Left ventricle myocardium superior (tissue), 1 donor: ENCODE results near the gene CCDC89. TPM values are rescaled to one million over a fixed set of nuclear protein-coding genes. Genes with fewer than 3 reads are reported as not detected.
A peak's percentile ranks its signal among the peaks of the same experiment; 100 is the strongest.
"Not testable (repeated sequence)": the region's sequence is repeated elsewhere in the genome, so short reads cannot be mapped to it uniquely, and the experiment has no call there.

Source experiments
- ATAC-seq: fragments of 200-7000 bp; cut with Tn5 transposase; one replicate; pipeline ENCODE4 v1.9.1; 2020; ENCODE audit warnings: mild to moderate bottlenecking, moderate library complexity
- DNase-seq: peaks from one replicate; pipeline ENCODE4 v3.0.0-alpha.2; 2020
- intact Hi-C: fragments of 100-400 bp; cut with micrococcal nuclease; formaldehyde crosslinking; loops from one replicate; pipeline ENCODE4 v1.11.0; 2022
- total RNA-seq: library from RNA; stranded (reverse); fragmentation: NEBNext Ultra II Directional; extraction: Animal tissue kit (Norgen Biotek cat#: 25700); gene quantifications from one replicate; pipeline ENCODE4 v1.2.1, GENCODE V29; 2021
- donor health status: DM: no; HTN: yes; CAD: no; lungs with severe emphysema.

CCDC89 gene
- total RNA-seq, 1 donor from 2014 or later = 0.30 TPM

GRCh38 chr11:85663080-85663752, 22.8 kb downstream of the CCDC89 start:
- intact Hi-C loops = loop anchor here (5.0 kb wide), 1 partner anchor 36 kb away; the partner anchor contains the start of genes DLG2 and TMEM126B
- no peak for ATAC-seq
- no peak for DNase-seq

DNA sequence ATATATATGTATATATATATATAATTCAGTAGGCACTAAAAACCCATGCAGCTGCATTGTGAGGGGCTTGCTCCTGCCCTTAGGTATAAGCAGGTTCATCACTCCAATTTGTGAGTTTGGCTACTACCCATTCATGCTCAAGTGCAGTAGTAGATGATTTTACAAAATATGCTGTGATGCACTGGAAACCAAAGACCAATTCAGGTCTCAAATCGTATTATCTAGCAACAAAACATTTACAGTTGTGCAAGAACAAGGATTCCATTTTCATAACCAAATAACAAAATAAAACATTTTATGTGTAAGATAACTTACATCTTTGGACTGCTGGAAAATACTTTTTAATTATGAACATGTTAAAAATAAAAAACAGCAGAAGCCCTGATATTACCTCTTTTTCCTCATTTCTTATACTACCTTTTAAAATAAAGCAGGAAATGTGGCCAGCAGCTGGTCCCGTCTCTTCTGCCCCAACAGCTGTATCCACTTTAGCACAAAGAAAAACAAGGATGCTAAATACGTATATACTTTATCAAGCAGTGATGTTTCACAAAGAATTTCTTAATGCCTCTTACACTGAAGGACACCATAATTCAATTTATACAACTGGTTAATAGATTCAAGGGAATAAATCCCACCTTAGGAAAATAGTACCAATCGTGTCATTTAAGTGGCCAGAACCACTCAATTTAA, 23.9 kb downstream of the CCDC89 start:
- DNase-seq (no peak), ATAC-seq (no peak)
- intact Hi-C loops = loop anchor here (5.0 kb wide), 1 partner anchor 35 kb away; the partner anchor contains the start of genes DLG2 and TMEM126B

- ATAC-seq (no peak), DNase-seq (no peak)
- intact Hi-C loops = no loop called here
These were observed 27.8 kb downstream of the CCDC89 start for GRCh38 chr11:85658180-85658579.

- ATAC-seq (no peak), DNase-seq (no peak)
- intact Hi-C loops = no loop called here
These were observed 29.2 kb downstream of the CCDC89 start for GRCh38 chr11:85656777-85657176.

DNA sequence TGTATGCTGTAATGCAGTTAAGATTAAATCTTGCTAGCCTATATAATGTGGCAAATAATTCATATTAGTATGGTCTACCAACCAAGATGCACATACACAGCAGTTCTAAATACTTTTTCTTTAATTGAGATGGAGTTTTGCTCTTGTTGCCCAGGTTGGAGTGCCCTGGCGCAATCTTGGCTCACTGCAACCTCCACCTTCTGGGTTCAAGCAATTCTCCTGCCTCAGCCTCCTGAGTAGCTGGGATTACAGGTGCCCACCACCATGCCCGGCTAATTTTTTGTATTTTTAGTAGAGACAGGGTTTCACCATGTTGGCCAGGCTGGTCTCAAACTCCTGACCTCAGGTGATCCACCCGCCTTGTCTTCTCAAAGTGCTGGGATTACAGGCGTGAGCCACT, 31.7 kb downstream of the CCDC89 start:
- intact Hi-C loops, ATAC-seq, DNase-seq: not testable (repeated sequence)

DNA sequence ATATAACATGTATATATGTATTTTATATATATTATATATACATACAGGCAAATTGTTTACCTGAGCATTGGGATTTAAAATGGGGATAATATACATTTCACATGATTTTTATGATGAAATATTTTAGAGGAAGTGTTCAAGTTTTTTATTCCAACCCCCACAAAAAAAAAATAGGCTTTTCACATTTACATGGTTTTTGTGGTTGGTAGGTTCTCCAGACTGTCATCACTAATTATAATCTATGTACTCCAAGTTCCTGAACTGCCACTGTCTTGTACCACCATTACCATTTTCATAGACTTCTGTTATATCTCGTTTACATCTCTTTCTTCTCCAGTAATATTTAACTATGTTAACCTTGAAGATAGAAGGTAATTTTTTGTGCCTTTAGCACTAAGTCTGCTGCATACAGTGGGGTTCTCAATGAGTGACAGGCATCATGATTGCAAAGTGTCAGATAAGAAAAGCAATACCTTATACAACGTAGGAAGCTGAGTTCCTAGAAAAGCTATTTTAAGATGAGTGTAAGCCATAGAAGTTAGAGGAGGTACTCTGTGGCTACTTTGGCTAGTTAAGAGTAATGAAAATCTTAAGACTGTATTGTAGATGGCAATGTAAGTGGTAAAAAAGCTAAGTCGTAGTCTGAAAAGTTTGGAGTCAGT, 33.1 kb downstream of the CCDC89 start:
- DNase-seq = no peak
- no peak for ATAC-seq
- intact Hi-C loops = no loop called here

- ATAC-seq = no peak
- intact Hi-C loops = no loop called here
- DNase-seq = no peak
These were observed 34.9 kb downstream of the CCDC89 start for GRCh38 chr11:85651118-85651517.

DNA sequence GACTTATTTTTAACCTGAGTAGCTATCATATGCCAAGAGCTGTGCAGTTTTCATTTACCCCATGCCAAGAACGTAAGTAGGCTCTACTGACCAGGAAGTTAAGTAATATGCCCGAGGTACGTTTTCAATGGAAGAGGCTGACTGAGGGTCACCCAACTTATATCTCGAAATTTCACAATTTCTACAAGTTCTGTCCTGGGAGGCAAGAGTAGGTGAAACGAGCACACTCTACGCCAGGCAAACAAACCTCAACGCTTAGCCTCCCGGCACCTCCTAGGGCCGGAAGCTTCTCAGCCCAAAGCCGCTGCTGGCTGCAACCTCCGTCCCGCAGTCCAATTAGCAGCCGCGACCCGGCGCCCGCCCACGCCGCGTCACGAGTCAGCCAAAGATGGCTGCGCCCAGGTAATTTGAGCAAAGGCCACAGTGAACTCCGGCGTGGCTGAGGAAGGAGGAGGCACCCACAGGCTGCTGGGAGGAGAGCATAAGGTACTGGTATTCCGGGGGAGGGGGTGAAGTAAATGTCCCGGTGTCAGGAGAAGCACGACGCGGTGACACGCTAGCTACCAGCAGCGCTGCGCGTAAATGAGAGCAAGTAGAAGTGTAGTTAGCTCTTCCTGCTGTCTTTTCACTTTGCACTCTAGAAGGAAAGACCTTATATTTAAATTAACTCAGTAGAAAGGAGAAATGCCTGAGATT, 38.2 kb downstream of the CCDC89 start, which contains the start of gene TMEM126A:
TSS of gene TMEM126A (plus strand) at position 364 of the 696 bp plus-strand sequence. CDS start 2,289 bp downstream, outside the sequence.
- intact Hi-C loops = no loop called here
- ATAC-seq = peak; percentile 99
- DNase-seq = peak; percentile 94

DNA sequence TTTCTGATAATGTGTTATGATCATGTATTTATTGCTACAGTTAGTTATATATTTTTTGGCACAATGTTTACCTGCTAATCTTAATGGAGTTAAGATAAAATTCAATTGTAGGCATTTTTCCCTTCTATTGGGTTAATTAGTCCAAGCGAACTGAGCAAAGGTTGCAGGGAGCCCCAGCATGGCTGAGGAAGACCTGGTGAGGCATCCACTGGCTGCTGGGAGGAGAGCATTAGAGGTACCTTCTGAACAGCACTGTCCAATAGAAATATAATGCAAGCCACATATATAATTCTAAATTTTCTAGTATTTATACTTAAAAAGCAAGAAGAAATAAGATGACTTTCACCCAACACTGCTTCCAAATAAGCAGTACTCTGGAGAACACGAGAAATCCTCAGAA, 38.9 kb downstream of the CCDC89 start:
- peak; percentile 2 for ATAC-seq
- intact Hi-C loops = no loop called here
- no peak for DNase-seq

DNA sequence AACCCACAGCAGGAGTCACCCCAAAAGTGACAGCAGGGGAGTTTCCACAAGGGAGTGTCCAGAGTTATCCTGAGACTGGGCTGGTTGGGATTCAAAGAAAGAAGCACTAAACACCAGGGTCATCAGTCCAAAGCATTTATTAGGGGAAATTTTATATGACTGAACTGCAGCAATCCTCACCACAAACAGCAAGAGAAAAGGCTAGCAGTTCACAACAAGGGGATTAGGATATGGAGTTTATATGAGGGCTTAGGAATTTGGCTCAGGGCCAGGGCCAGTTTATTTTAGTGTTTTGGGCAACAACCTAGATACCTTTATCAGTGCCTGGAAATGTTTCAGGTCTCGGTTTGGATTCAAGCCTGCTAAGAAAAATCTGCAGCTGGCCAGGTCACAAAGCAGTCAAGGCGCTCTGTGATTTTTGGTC, 42.8 kb downstream of the CCDC89 start:
- intact Hi-C loops = no loop called here
- ATAC-seq = peak; percentile 53
- peak; percentile 47 for DNase-seq

DNA sequence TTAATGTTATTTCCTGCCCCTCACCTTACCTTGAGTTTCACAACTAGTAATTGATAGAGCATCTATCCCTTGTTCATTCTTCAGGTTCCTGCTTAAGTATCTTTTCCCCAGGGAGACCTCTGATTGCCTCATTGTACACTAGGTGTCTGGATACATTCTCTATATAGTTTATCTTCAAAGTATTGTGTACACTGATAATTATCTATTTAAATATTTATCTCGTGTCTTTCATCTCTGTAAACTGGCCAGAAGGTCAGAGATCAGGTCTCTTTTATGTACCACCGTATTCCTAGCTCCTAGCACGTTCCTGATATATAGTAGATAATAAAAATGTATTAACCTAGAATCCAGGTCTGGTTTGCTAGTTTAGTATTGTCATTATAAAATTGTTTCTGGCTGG, 51.2 kb downstream of the CCDC89 start:
- intact Hi-C loops = no loop called here
- ATAC-seq (no peak), DNase-seq (no peak)

Other genes starting within 250 kb of the CCDC89 start
- gene DLG2, start 58.9 kb downstream of the CCDC89 start, total RNA-seq = 5.7 TPM
- 68.0 TPM for gene TMEM126B, start 57.6 kb downstream of the CCDC89 start, total RNA-seq
- 77.4 TPM for gene TMEM126A, start 38.2 kb downstream of the CCDC89 start, total RNA-seq
- gene CREBZF, start 21.1 kb downstream of the CCDC89 start, total RNA-seq = 12.9 TPM
- 2.8 TPM for gene SYTL2, start 124.9 kb upstream of the CCDC89 start, total RNA-seq
- not detected for gene CCDC83, start 169.2 kb upstream of the CCDC89 start, total RNA-seq